ENCODE results near the gene MPP1.

The MPP1 gene

GRCh38 chrX:154738011-154738738 is 67.1 kb downstream of the MPP1 start:
- H3K4me3 ChIP-seq (ENCODE audit: low read depth, low read length) = no peak overlapping the region
- peak; percentile 89 for DNase-seq (ENCODE audit: low read depth)
- TF ChIP-seq, protein P1, sequence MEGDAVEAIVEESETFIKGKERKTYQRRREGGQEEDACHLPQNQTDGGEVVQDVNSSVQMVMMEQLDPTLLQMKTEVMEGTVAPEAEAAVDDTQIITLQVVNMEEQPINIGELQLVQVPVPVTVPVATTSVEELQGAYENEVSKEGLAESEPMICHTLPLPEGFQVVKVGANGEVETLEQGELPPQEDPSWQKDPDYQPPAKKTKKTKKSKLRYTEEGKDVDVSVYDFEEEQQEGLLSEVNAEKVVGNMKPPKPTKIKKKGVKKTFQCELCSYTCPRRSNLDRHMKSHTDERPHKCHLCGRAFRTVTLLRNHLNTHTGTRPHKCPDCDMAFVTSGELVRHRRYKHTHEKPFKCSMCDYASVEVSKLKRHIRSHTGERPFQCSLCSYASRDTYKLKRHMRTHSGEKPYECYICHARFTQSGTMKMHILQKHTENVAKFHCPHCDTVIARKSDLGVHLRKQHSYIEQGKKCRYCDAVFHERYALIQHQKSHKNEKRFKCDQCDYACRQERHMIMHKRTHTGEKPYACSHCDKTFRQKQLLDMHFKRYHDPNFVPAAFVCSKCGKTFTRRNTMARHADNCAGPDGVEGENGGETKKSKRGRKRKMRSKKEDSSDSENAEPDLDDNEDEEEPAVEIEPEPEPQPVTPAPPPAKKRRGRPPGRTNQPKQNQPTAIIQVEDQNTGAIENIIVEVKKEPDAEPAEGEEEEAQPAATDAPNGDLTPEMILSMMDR (conservative IDR thresholded peaks at IDR 0.05; ENCODE audit: low read depth, low read length) = no peak

GRCh38 chrX:154737136-154737535 is 68.1 kb downstream of the MPP1 start:
- no peak overlapping the region for H3K4me3 ChIP-seq (ENCODE audit: low read depth, low read length)
- TF ChIP-seq, protein P1 (conservative IDR thresholded peaks at IDR 0.05; ENCODE audit: low read depth, low read length) = no peak

DNA sequence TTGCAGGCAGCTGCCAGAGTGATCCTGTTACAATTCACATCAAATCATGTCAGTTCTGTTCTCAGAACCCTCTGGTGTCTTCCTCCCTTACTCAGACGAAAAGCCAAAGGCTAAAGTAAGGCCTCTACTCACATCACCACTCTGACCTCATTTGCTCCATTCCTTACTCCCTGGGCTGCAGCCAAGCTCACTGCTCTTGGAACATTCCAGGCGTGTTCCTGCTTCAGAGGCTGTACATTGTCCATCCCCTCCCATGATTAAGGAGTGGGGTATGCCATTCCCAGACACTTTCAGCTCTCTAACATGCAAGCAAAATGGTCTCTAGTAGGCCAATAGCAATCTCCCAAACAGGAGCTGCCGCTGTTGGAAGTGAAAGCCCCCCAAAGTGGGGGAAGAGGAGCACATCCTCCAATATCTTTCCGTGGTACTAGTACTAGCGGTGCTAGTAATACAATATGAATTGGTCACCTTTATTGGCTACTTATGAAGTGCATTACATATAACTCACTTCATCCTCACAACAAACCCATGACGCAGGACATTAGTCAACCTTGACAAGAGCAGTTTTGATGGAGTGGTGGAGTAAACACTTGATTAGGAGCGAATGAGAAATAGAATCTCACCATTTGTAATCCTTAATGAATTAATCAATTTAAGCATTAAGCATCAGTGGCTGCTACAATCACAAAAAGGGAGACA is 69.4 kb downstream of the MPP1 start:
- TF ChIP-seq, protein P1 (conservative IDR thresholded peaks at IDR 0.05; ENCODE audit: low read depth, low read length) = no peak
- DNase-seq (ENCODE audit: low read depth) = peak; percentile 92
- no peak overlapping the region for H3K4me3 ChIP-seq (ENCODE audit: low read depth, low read length)

More at GRCh38 chrX:154737136-154737535, 68.1 kb downstream of the MPP1 start:
- DNase-seq (ENCODE audit: low read depth) = no peak

GRCh38 chrX:154734061-154734781 is 71.1 kb downstream of the MPP1 start:
- DNase-seq (ENCODE audit: low read depth) = peak; percentile 85
- TF ChIP-seq, protein P1 (conservative IDR thresholded peaks at IDR 0.05; ENCODE audit: low read depth, low read length) = no peak
- H3K4me3 ChIP-seq (ENCODE audit: low read depth, low read length) = no peak overlapping the region

- DNase-seq (ENCODE audit: low read depth) = no peak
- H3K4me3 ChIP-seq (ENCODE audit: low read depth, low read length) = no peak overlapping the region
- TF ChIP-seq, protein P1 (conservative IDR thresholded peaks at IDR 0.05; ENCODE audit: low read depth, low read length) = no peak
Observed at GRCh38 chrX:154733066-154733425, 72.2 kb downstream of the MPP1 start.

GRCh38 chrX:154732421-154733065 is 72.7 kb downstream of the MPP1 start:
- peak; percentile 72 for DNase-seq (ENCODE audit: low read depth)
- TF ChIP-seq, protein P1 (conservative IDR thresholded peaks at IDR 0.05; ENCODE audit: low read depth, low read length) = no peak
- no peak overlapping the region for H3K4me3 ChIP-seq (ENCODE audit: low read depth, low read length)
